SK-N-SH (cell line): ENCODE results near the gene NCAPH2.

ENCODE experiments used
- GATA2 ChIP-seq: sonication (generic); formaldehyde crosslinking; IDR thresholded peaks from 2 replicates; pipeline ENCODE4 v1.5.0; 2020; ENCODE audit warnings: mild to moderate bottlenecking, missing genetic modification reagents
- JUND ChIP-seq: IDR thresholded peaks from 2 replicates; pipeline ENCODE4 v1.4.0; 2012
- RAD21 ChIP-seq: IDR thresholded peaks from 2 replicates; pipeline ENCODE4 v1.6.1; 2012; ENCODE audit warnings: mild to moderate bottlenecking, low read length
- ZBTB33 ChIP-seq: IDR thresholded peaks from 2 replicates; pipeline ENCODE4 v1.4.0; 2012; ENCODE audit warnings: low read depth, borderline replicate concordance
- TF ChIP-seq, protein P1 (sequence below): fragments of 200-600 bp; sonication (generic); IDR thresholded peaks from 2 replicates; pipeline ENCODE4 v1.6.1; 2017; ENCODE audit warnings: antibody characterized with exemption, mild to moderate bottlenecking, moderate library complexity

GRCh38 chr22:50460938-50461337 lies 47.1 kb upstream of the NCAPH2 start:
- TF ChIP-seq, protein P1, sequence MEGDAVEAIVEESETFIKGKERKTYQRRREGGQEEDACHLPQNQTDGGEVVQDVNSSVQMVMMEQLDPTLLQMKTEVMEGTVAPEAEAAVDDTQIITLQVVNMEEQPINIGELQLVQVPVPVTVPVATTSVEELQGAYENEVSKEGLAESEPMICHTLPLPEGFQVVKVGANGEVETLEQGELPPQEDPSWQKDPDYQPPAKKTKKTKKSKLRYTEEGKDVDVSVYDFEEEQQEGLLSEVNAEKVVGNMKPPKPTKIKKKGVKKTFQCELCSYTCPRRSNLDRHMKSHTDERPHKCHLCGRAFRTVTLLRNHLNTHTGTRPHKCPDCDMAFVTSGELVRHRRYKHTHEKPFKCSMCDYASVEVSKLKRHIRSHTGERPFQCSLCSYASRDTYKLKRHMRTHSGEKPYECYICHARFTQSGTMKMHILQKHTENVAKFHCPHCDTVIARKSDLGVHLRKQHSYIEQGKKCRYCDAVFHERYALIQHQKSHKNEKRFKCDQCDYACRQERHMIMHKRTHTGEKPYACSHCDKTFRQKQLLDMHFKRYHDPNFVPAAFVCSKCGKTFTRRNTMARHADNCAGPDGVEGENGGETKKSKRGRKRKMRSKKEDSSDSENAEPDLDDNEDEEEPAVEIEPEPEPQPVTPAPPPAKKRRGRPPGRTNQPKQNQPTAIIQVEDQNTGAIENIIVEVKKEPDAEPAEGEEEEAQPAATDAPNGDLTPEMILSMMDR = no peak
- TF ChIP-seq ZBTB33 (no peak), RAD21 (no peak), GATA2 (CRISPR knock-in tag) (no peak), JUND (no peak)
